Liver (tissue), 3 donors: ENCODE measurements around the gene SRPX.

ENCODE experiments used
- CTCF ChIP-seq: fragments of 150-350 bp; IDR thresholded peaks from 2 replicates; pipeline ENCODE4 v1.5.1; 2017; ENCODE audit warnings: improper control_type of control experiment, low read depth, low read length; ENCODE audit not compliant: missing input control
- GABPA ChIP-seq, 2 donors: IDR thresholded peaks in 1 of 2; conservative IDR thresholded peaks in 1 of 2; 2 replicates each; pipeline ENCODE4 v1.6.1; 2016; ENCODE audit warnings: antibody characterized with exemption in 2 of 2, mild to moderate bottlenecking in 1 of 2, moderate library complexity in 1 of 2
- JUND ChIP-seq, 2 donors: IDR thresholded peaks; 2 replicates each; pipeline ENCODE4 v1.6.1; 2016; ENCODE audit warnings: antibody characterized with exemption in 2 of 2
- REST ChIP-seq: IDR thresholded peaks from 2 replicates; pipeline ENCODE4 v1.6.1; 2016; ENCODE audit warnings: antibody characterized with exemption, mild to moderate bottlenecking
- TAF1 ChIP-seq: conservative IDR thresholded peaks from 2 replicates; pipeline ENCODE4 v1.6.1; 2016; ENCODE audit warnings: antibody characterized with exemption, mild to moderate bottlenecking
- ZBTB33 ChIP-seq: IDR thresholded peaks from 2 replicates; pipeline ENCODE4 v1.6.1; 2016; ENCODE audit warnings: antibody characterized with exemption
- donor health status: healthy.
- donor health status: healthy.

GRCh38 chrX:38240541-38240940, 19.9 kb upstream of the SRPX start:
- TF ChIP-seq CTCF (no peak), GABPA (IDR thresholded peaks at IDR 0.05 in 1 of 2, conservative IDR thresholded peaks at IDR 0.05 in 1 of 2) (no peak), REST (no peak), TAF1 (no peak), ZBTB33 (no peak), JUND (IDR thresholded peaks at IDR 0.05) (no peak)
